Measurements from ENCODE around the gene ZDHHC14. TPM values are rescaled to one million over a fixed set of nuclear protein-coding genes. Genes with fewer than 3 reads are reported as not detected.
A peak's percentile ranks its signal among the peaks of the same experiment; 100 is the strongest.

Gene ZDHHC14
- polyA plus RNA-seq, 2 of the 4 experiments (the other 2 are of a cell fraction): 2.2 to 2.8 TPM

DNA sequence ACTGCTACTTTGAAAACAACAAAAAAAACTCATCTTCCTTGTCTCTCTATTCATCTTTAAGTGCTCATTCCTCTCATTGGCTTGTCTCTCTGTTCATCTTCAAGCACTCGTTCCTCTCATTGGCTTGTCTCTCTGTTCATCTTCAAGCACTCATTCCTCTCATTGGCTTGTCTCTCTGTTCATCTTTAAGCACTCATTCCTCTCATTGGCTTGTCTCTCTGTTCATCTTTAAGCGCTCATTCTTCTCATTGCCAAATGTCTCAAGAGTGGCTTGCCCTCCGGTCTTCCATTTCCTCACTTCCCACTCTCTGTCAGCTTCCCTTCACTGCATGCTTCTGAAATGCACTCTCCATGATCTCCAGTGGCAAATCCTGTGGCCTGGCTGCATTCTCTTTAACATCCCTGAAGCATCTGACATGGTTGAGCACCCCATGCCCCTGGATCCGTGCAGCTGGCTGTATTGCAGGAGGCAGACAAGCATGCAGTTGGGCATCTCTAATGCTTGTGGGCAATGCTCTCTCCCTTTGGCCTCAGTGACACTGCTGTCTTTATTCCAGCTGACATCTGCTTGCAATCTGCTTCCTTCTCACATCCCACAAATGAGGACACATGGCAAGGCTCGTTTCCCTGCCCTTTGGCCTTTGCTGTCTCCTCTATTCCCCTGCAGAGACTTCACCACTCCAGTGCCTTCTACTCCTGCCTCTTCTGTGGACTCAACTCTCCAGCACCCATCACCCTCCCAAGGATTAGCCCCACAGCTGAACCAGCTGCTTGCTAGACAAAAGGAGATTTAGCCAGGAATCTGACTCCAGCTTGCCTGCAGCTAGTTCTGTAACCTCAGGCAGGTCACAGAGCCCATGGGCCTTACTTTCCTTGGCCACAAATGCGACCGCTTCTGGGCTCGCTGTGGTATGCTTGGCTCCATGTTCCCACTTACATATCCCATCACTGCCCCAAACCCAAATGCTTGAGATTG is 298.9 kb downstream of the ZDHHC14 start:
- DNase-seq (ENCODE audit: low read depth in 1 of 2, low spot score in 1 of 2) (peak in 1 of 2 experiments; percentile 28), ATAC-seq (no peak), FAIRE-seq (no peak)
- Histone ChIP-seq H3K27ac (no peak overlapping the region), H3K4me3 (no peak overlapping the region), H3K9me3 (no peaks in the 10 kb centered on the region), H3K4me1 (peaks cover 10% of the 10 kb centered on the region), H3K4me2 (no peak overlapping the region)
- ChIA-PET POLR2A (no interaction called here), CTCF (interaction anchor here (1.1 to 6.4 kb wide), 2 partner anchors 9 to 12 kb away, joined by 3 to 48 read pairs; no protein-coding TSS in a partner anchor)
- 68% methylated on average over 8 of the region's 8 CpGs for WGBS (ENCODE audit: missing lambda C conversion rate)
- TF ChIP-seq POLR2A (IDR thresholded peaks at IDR 0.05; ENCODE audit: low read length) (no peak), USF2 (IDR thresholded peaks at IDR 0.05) (no peak), ZNF302 (CRISPR knock-in tag; IDR thresholded peaks at IDR 0.05) (no peak), JUN (IDR thresholded peaks at IDR 0.05) (no peak), MYC (IDR thresholded peaks at IDR 0.05; ENCODE audit: borderline replicate concordance, low read length) (no peak), EHMT2 (IDR thresholded peaks at IDR 0.05; ENCODE audit: low read depth) (no peak), CTCF (IDR thresholded peaks at IDR 0.05) (no peak), HEYL (CRISPR knock-in tag; IDR thresholded peaks at IDR 0.05) (no peak), HOXB5 (CRISPR knock-in tag; IDR thresholded peaks at IDR 0.05) (no peak), ATOH8 (CRISPR knock-in tag; IDR thresholded peaks at IDR 0.05; ENCODE audit: low read depth) (no peak), ZSCAN20 (CRISPR knock-in tag; IDR thresholded peaks at IDR 0.05) (no peak), MAFK (IDR thresholded peaks at IDR 0.05; ENCODE audit: partially characterized antibody) (no peak)
- TF ChIP-seq, protein P1, sequence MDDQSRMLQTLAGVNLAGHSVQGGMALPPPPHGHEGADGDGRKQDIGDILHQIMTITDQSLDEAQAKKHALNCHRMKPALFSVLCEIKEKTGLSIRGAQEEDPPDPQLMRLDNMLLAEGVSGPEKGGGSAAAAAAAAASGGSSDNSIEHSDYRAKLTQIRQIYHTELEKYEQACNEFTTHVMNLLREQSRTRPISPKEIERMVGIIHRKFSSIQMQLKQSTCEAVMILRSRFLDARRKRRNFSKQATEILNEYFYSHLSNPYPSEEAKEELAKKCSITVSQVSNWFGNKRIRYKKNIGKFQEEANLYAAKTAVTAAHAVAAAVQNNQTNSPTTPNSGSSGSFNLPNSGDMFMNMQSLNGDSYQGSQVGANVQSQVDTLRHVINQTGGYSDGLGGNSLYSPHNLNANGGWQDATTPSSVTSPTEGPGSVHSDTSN (IDR thresholded peaks at IDR 0.05): no peak

DNA sequence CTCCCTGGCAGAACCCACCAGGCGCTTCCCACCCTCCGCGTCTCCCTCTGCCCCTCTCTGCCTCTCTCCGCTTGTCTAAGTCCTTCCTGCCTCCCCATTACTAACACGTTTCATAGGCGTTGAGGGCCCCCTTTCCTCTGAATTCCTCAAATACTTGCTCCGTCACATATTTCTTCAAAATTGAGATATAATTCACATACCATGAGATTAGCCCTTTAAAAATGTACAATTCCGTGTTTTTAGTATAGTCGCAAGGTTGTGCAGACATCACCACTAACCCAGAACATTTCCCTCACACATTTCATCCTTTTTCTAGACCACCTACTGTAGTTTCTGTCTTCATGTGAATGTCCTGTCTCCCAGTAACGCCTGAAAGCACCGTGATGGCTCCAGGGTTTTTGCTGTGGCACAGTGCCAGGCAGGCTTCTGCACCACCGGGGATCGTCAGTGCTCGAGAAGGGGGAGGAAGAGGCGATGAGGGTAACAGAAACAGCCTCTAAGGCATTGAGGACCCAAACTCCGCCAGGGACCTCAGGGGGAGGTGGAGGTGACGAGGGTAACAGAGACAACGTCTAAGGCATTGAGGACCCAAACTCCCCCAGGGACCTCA is 300.2 kb downstream of the ZDHHC14 start:
- ChIA-PET CTCF (interaction anchor here (1.1 to 6.4 kb wide), 2 partner anchors 8 to 13 kb away, joined by 3 to 48 read pairs; no protein-coding TSS in a partner anchor), POLR2A (no interaction called here)
- DNase-seq (ENCODE audit: low read depth in 1 of 2, low spot score in 1 of 2) (no peak), FAIRE-seq (no peak), ATAC-seq (no peak)
- Histone ChIP-seq H3K27ac (no peak overlapping the region), H3K9me3 (no peaks in the 10 kb centered on the region), H3K4me2 (no peak overlapping the region), H3K4me3 (no peak overlapping the region), H3K4me1 (peaks cover 10% of the 10 kb centered on the region)
- 83% methylated on average over 18 of the region's 18 CpGs for WGBS (ENCODE audit: missing lambda C conversion rate)
- TF ChIP-seq FOSB (CRISPR knock-in tag; IDR thresholded peaks at IDR 0.05) (no peak), BHLHE40 (IDR thresholded peaks at IDR 0.05; ENCODE audit: low read depth, low read length) (no peak), CHD2 (IDR thresholded peaks at IDR 0.05; ENCODE audit: low read length, partially characterized antibody) (no peak), JUN (IDR thresholded peaks at IDR 0.05) (no peak), NR3C1 (IDR thresholded peaks at IDR 0.05) (no peak), KDM1A (IDR thresholded peaks at IDR 0.05; ENCODE audit: low read depth) (no peak), CBX8 (IDR thresholded peaks at IDR 0.05) (no peak), KDM5A (IDR thresholded peaks at IDR 0.05) (no peak), ZFP36 (IDR thresholded peaks at IDR 0.05; ENCODE audit: borderline replicate concordance, partially characterized antibody) (no peak), TP53 (CRISPR knock-in tag; IDR thresholded peaks at IDR 0.05) (no peak), ZNF302 (CRISPR knock-in tag; IDR thresholded peaks at IDR 0.05) (no peak), HMGXB4 (CRISPR knock-in tag; IDR thresholded peaks at IDR 0.05; ENCODE audit: borderline replicate concordance) (no peak), PHF8 (IDR thresholded peaks at IDR 0.05; ENCODE audit: borderline replicate concordance, low read depth) (no peak), JUNB (IDR thresholded peaks at IDR 0.05) (no peak), FOSL2 (IDR thresholded peaks at IDR 0.05) (no peak), FOSL2 (CRISPR knock-in tag; IDR thresholded peaks at IDR 0.05) (no peak)
- TF ChIP-seq, protein P1 (IDR thresholded peaks at IDR 0.05): no peak
- TF ChIP-seq, protein P2, sequence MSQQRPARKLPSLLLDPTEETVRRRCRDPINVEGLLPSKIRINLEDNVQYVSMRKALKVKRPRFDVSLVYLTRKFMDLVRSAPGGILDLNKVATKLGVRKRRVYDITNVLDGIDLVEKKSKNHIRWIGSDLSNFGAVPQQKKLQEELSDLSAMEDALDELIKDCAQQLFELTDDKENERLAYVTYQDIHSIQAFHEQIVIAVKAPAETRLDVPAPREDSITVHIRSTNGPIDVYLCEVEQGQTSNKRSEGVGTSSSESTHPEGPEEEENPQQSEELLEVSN (IDR thresholded peaks at IDR 0.05; ENCODE audit: borderline replicate concordance, low read depth): no peak

Data from A549 (cell line).